Stimulated activated CD4-positive, alpha-beta T cell treated with anti-CD3 and anti-CD28 coated beads, TNF-alpha, amount 100 ng/mL, for 1 hour (primary cell): ENCODE results near the gene ZNF592.
"Not testable (repeated sequence)": the region's sequence is repeated elsewhere in the genome, so short reads cannot be mapped to it uniquely, and the experiment has no call there.

Experiments used
- DNase-seq, 3 donors: peaks; one replicate each; pipeline ENCODE4 v3.0.0-alpha.2; 2020; ENCODE audit warnings: low read depth in 3 of 3, low spot score in 1 of 3

The ZNF592 gene

GRCh38 chr15:84740691-84741090, 7.7 kb upstream of the ZNF592 start:
- DNase-seq = no peak

GRCh38 chr15:84741121-84741520, 7.3 kb upstream of the ZNF592 start:
- DNase-seq = no peak

- peak in 2 of 3 donors; percentile 44 for DNase-seq
Measured at GRCh38 chr15:84747416-84748273, 747 bp upstream of the ZNF592 start.

GRCh38 chr15:84749111-84749991, 959 bp downstream of the ZNF592 start:
- no peak for DNase-seq

DNA sequence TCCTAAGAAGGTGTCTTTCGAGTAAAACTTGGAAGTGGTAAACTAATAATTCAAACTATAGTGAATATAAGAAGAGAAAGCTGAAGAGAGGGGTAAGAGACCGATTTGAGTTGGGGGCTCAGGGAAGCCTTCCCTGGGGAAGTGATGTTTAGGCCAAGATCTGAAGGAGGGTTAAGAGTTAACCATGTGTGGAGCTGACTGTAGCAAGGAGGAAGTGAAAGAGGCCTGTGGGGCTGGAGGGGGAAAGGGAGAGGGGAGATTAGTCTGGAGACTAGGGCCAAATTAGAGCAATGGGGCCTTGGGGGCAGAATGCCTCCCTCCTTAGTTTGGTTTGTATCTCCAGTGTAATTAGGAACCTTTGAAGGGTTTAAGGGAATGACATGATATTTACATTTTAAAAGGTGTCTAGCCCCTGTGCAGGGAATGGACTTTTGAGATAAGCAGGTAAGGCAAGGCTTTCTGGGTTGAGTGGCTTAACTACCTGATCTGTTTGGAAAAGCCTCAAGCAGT, 2.2 kb downstream of the ZNF592 start:
- no peak for DNase-seq

DNA sequence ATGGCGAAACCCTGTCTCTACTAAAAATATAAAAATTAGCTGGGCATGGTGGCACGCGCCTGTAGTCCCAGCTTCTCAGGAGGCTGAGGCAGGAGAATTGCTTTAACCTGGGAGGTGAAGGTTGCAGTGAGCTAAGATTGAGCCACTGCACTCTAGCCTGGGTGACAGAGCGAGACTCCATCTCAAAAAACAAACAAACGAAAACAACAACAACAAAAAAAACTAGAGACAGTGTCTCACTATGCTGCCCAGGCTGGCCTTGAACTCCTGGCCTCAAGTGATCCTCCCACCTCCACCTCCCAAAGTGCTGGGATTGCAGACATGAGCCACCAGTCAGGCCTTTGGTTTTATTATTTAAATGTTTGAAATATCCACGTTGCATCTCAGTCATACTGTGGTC, 3.3 kb downstream of the ZNF592 start:
- DNase-seq = not testable (repeated sequence)

GRCh38 chr15:84752195-84752594, 3.8 kb downstream of the ZNF592 start:
- no peak for DNase-seq

- DNase-seq = no peak
Measured at GRCh38 chr15:84752700-84753099, 4.3 kb downstream of the ZNF592 start.

DNA sequence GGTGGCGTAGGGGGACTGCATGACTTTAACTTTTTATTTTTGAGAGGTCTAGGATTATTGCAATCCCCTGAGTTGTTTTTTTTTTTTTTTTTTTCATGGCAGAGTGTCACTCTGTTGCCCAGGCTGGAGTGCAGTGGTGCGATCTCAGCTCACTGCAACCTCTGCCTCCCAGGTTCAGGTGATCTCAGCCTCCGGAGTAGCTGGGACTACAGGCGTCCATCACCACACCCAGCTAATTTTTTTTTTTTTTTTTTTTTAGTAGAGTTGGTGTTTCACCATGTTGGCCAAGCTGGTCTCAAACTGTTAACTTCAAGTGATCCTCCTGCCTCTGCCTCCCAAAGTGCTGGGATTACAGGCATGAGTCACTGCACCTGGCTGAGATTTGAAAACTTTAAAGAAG, 6.5 kb downstream of the ZNF592 start:
- DNase-seq = not testable (repeated sequence)

DNA sequence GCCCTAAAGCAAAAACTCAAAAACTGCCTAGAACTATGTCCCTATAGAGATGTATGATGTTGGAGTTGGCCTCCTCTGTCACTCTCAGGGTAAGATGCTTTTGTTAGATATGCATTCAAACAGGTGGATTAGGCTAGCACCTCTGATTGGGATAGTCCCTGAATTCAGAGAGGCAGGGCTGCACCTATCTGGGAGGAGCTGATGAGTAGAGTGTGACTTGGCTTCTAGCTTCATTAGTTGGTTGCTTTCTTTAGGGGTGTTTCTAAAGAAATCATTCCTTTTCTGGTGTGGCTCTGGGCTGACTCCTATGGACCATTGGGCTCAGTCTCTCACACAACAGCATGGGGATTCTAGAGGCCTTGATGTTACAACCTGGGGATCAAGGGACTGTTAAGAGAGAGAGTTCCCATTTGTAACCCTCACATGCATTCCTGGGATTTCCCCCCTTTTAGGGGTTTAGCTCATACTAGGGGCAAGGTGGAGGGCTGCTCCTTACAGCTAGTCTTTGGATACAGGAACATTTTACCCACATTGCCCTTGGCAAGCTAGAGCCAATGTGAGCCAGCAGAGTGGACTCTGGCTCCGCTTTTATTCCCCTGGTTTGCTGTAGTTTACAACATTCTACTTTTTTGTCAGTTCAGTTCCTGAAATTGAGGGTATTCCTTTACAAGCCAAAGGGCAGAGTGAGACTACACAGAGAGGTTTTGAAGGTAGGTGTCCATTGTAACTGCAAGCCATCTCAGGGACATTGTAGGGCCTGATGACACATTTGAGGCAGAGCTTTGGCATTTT, 7.5 kb downstream of the ZNF592 start:
- DNase-seq = no peak

DNA sequence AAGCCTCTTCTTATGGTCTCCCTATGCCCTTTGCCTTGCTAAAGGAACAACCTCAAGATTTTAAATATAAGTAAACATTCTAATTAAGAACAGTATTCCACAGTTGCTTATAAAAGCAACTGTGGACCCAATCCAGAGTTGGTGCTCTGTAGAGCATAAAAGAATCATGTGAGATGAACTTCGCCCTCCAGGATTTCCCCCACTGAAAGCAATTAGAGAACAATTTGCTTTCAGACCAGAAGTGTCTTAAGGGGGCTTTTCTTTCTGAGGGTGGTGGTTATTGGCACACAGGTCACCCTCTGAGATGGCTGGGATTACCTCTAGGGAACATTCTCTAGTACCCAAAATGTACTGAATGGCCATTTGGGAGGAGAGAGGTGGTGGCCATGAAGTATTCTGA, 10.6 kb downstream of the ZNF592 start:
- no peak for DNase-seq

GRCh38 chr15:84760219-84760618, 11.8 kb downstream of the ZNF592 start:
- no peak for DNase-seq

GRCh38 chr15:84761607-84762131, 13.3 kb downstream of the ZNF592 start:
- DNase-seq = no peak

GRCh38 chr15:84762840-84763572, 14.6 kb downstream of the ZNF592 start:
- no peak for DNase-seq

- no peak for DNase-seq
Measured at GRCh38 chr15:84764585-84764984, 16.2 kb downstream of the ZNF592 start.

DNA sequence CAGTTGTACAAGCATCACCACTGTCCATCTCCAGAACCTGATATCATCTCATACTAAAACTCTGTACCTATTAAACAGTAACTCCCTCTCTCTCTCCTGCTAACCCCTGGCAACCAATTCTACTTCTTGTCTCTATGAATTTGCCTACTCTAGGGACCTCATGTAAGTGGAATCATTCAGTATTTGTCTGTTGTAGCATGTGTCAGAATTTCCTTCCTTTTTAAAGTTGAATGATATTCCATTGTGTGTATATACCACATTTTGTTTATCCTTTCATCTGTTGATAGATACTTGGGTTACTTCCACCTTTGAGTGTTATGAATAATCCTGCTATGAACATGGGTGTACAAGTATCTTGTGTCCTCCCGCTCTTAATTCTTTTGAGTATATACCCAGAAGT, 16.6 kb downstream of the ZNF592 start:
- DNase-seq = no peak

DNA sequence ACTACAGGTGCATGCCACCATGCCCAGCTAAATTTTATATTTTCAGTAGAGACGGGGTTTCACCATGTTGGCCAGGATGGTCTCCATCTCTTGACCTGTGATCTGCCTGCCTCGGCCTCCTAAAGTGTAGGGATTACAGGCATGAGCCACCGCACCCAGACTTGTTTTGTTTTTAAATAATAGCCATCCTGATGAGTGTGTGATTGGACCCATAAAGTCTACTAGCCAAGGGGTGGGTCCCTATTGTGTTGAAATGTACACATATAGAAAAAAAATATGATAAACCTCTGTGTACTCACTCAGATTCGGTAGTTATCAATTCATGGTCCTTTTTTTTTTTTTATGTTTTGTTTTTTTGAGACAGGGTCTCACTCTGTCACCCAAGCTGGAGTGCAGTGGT, 17.3 kb downstream of the ZNF592 start:
- DNase-seq = no peak

DNA sequence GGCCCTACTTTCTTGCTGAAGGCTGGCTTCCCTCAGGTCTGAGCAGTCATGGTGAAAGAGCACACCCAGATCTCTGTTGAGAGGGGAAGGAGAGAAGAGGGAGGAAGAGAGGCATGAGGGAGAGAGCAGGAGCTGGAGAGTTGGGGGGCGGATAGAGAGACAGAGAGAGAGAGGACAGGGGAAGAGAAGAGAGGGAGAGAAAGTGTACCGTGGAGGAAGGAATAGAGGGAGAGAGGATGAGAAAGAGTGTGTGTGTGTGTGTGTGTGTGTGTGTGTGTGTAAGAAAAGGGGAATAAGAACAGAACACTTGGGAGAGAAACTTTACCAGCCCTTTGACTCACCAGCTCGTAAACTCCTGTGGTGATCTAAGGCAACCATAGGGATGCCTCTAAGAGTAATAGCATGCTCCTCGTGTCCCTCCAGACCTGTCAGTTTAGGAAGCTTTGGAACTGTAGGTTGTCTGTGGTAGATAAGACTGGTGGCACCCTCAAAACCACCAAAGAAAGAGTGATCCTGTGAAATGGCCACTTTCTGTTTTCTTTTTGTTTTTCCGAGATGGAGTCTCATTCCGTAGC, 18.2 kb downstream of the ZNF592 start:
- no peak for DNase-seq

DNA sequence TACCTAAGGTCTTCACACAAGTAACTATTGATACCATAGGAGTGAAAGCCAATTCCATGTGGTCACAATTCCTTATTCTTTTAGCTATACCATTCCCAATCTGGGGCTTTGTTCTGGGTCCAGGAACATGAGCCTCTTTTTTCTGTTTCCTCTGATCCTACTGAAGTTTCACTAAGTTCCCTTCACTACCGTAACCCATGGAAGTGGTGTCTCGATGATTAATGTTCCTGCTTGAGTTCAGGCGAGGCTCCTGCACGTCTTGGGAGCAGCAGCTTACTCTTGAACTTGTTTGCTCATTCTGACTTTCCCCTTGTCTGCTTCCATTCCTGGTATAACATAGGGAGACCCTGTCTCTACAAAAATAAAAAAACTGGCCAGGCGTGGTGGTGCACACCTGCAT, 23.6 kb downstream of the ZNF592 start:
- DNase-seq = no peak

- DNase-seq = no peak
Measured at GRCh38 chr15:84772467-84772866, 24.1 kb downstream of the ZNF592 start.
